GM19351 (cell line): ENCODE results near the gene KRTAP29-1.
"Not testable (repeated sequence)": the region's sequence is repeated elsewhere in the genome, so short reads cannot be mapped to it uniquely, and the experiment has no call there.

Source experiments
- ATAC-seq: cut with Tn5 transposase; IDR thresholded peaks from one replicate; pipeline ENCODE4 v1.9.1; 2021; ENCODE audit warnings: mild to moderate bottlenecking, moderate library complexity; ENCODE audit not compliant: unreplicated experiment

The KRTAP29-1 gene

GRCh38 chr17:41301916-41302901 is at the start of gene KRTAP29-1:
TSS of gene KRTAP29-1 (minus strand) at chr17:41302851. CDS start at chr17:41302851, 0 bp downstream.
- ATAC-seq: no peak

- no peak for ATAC-seq
Observed at GRCh38 chr17:41351177-41351576, 48.5 kb upstream of the KRTAP29-1 start.

GRCh38 chr17:41350381-41350878 is 47.8 kb upstream of the KRTAP29-1 start, which contains the start of gene KRT33A:
TSS of gene KRT33A (minus strand) at chr17:41350828. CDS start at chr17:41350767, 61 bp downstream.
- ATAC-seq: not testable (repeated sequence)

GRCh38 chr17:41347869-41348760 is 45.5 kb upstream of the KRTAP29-1 start:
- no peak for ATAC-seq

- not testable (repeated sequence) for ATAC-seq
Observed at GRCh38 chr17:41346421-41346820, 43.8 kb upstream of the KRTAP29-1 start.

GRCh38 chr17:41345992-41346391 is 43.3 kb upstream of the KRTAP29-1 start:
- no peak for ATAC-seq

- no peak for ATAC-seq
Observed at GRCh38 chr17:41343029-41343428, 40.4 kb upstream of the KRTAP29-1 start.

GRCh38 chr17:41340934-41341861 is 38.5 kb upstream of the KRTAP29-1 start:
- ATAC-seq: no peak

GRCh38 chr17:41340494-41340893 is 37.8 kb upstream of the KRTAP29-1 start:
- no peak for ATAC-seq

GRCh38 chr17:41339571-41340172 is 37.0 kb upstream of the KRTAP29-1 start:
- ATAC-seq: no peak

- no peak for ATAC-seq
Observed at GRCh38 chr17:41338961-41339485, 36.4 kb upstream of the KRTAP29-1 start.

- ATAC-seq: no peak
Observed at GRCh38 chr17:41335747-41336146, 33.1 kb upstream of the KRTAP29-1 start.

- ATAC-seq: no peak
Observed at GRCh38 chr17:41334385-41335305, 32.0 kb upstream of the KRTAP29-1 start.

GRCh38 chr17:41333836-41334235 is 31.2 kb upstream of the KRTAP29-1 start:
- no peak for ATAC-seq

- no peak for ATAC-seq
Observed at GRCh38 chr17:41333098-41333497, 30.4 kb upstream of the KRTAP29-1 start.

- ATAC-seq: no peak
Observed at GRCh38 chr17:41332239-41332638, 29.6 kb upstream of the KRTAP29-1 start.

GRCh38 chr17:41331606-41332005 is 29.0 kb upstream of the KRTAP29-1 start:
- no peak for ATAC-seq

GRCh38 chr17:41329279-41329948 is 26.8 kb upstream of the KRTAP29-1 start:
- ATAC-seq: no peak
